Measurements from ENCODE around the gene CALHM1.
"Not testable (repeated sequence)": the region's sequence is repeated elsewhere in the genome, so short reads cannot be mapped to it uniquely, and the experiment has no call there.

Gene CALHM1

DNA sequence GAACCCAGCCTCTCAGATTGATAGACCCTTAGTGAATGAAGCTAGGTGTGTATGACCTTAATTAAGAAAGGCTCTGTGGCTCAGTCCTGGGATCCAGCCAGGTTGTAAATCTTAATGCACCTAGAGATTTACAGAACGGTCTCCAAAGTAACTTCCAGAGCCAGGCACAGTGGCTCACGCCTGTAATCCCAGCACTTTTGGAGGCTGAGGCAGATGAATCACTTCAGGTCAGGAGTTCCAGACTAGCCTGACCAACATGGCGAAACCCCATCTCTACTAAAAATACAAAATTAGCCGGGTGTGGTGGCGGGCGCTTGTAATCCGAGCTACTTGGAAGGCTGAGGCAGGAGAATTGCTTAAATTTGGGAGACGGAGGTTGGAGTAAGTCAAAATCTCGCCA, 30.8 kb downstream of the CALHM1 start:
- DNase-seq: no peak

DNA sequence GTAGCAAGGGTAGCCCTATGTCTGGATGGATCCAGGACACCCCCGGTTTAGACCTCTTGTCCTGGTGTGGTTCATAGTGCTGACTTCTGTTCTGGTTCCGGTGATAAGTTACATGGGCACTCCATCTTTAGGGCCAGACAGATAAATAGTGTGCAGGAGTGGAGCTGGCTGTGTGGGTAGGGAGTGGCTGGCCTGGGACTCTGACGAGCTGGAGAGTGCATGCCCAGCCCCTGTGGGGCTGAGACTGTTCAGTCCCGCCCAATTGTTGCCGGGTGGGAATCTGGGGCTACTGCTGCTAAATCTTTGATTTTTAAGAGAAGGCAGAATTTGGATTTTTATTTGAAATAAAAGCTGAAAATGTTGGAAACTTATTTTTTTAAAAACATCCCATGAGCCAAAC, 35.0 kb downstream of the CALHM1 start:
- no peak for DNase-seq

DNA sequence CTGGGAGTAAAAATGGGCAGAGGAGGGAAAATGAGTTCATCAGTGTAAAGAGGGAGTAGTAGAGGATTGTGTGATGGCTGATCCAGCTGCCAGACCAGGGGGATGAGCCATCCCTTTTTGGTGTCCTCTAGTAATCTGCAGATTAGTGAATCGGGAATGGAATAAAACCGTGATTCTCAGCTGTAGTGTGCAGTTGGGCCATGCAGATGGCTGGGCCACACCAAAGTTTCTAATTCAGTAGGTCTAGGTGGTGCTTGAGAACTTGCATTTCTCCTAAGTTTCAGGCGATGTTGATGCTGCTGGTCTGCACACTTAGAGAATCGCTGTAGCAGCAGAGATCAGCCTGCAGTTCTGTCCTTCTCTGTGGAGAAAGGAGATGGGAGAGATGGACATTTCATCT, 39.6 kb downstream of the CALHM1 start:
- no peak for DNase-seq

DNA sequence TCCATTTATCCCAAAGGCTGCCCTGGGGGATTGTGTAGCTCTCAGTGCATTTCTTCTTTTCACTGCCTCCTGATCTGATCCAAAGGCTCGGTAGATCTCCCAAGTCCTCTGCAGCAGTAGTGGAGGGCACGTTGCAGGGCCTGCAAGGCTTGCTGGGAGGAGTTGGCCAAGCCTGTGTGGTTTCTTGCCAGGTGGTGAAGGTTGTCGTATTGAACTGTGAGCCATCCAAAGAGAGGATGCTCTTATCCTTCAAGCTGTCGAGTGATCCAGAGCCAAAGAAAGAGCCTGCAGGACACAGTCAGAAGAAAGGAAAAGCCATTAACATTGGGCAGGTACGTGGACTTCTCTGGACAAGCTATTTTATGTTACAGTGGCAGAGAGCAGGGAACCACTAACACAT, 41.1 kb downstream of the CALHM1 start:
- no peak for DNase-seq

DNA sequence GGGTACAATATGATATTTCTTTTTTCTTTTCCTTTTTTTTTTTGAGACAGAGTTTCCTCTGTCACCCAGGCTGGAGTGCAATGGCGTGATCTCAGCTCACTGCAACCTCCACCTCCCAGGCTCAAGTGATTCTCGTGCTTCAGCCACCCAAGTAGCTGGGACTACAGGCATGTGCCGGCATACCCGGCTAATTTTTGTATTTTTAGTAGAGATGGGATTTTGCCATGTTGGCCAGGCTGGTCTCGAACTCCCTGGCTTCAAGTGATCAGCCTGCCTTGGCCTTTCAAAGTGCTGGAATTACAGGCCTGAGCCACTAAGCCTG, 41.6 kb downstream of the CALHM1 start:
- not testable (repeated sequence) for DNase-seq

- DNase-seq: peak in 2 of 4 experiments; percentile 26 to 41
Observed at GRCh38 chr10:103416436-103417147, 42.1 kb downstream of the CALHM1 start.

- no peak for DNase-seq
Observed at GRCh38 chr10:103415581-103415980, 43.1 kb downstream of the CALHM1 start.

- no peak for DNase-seq
Observed at GRCh38 chr10:103413564-103413963, 45.1 kb downstream of the CALHM1 start.

Data from activated naive CD4-positive, alpha-beta T cell (primary cell).